HG02678 (cell line): ENCODE data around the gene ANK2.

Source experiments
- ATAC-seq: cut with Tn5 transposase; IDR thresholded peaks from one replicate; pipeline ENCODE4 v1.9.1; 2021; ENCODE audit warnings: mild to moderate bottlenecking, moderate library complexity; ENCODE audit not compliant: unreplicated experiment

The ANK2 gene

DNA sequence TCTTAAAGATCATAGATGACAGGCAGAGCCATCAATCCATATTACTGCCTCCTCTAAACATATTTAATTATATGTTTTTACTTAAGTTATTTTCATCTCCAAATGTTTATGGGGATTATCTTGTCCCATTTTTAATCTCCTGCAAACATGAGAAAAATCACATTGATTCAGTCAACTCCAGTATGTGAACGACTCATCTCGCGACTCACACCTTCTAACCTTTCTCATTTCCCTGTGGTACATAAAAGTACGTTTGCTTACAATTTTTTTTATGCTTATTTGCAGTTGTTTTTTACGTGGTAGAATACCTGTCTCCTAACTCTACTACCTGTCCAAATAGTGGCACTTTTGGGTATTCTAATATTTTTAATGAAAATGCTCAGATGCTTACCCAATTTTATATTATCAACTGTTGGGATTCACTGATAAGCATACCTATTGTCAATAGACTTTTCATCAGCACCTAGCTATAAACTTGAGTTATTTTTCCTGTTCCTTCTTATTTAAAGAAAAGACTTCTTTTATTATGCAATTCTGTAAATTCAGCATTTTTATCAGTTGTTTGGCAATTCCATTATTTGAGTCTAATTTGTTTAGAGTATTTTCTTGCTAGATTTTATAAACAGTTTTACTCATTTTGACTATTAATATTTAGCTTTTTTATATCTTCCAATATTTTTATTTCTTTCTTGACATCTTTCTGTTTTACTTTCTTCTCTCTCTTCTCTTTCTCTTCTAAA is 276.6 kb downstream of the ANK2 start:
- ATAC-seq = no peak

- no peak for ATAC-seq
These were observed 278.0 kb downstream of the ANK2 start for GRCh38 chr4:113327494-113327893.

DNA sequence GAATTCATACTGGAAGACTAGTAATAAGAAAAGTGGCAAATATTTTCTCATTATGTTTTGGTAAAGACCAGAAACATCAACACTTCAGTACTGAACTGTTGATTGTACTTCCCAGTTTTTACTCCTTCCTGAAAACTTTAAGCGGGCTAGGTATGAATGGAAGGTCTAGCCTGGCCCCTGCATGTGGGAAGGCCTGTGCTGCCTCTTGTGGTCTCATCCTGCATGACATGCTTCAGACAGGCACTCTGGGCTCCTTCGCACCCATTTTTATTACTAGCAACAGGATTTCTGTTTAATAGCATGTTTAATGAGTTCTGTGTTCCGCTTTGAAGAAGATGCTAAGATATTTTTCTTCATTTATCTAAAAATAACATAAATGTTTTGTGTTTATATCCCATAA is 279.1 kb downstream of the ANK2 start:
- ATAC-seq = peak; percentile 70

DNA sequence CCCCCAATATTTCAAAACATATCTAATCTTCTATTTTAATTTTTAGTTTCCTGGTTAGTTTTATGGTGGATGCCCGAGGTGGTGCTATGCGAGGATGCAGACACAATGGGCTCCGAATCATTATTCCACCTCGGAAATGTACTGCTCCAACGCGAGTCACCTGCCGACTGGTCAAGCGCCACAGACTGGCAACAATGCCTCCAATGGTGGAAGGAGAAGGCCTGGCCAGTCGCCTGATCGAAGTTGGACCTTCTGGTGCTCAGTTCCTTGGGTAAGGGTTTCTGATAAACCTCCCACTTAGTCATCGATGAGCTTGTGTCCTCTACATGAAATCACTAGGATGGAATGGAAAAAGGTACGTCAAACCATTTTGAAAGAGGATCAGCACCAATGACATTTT is 280.7 kb downstream of the ANK2 start:
- no peak for ATAC-seq

DNA sequence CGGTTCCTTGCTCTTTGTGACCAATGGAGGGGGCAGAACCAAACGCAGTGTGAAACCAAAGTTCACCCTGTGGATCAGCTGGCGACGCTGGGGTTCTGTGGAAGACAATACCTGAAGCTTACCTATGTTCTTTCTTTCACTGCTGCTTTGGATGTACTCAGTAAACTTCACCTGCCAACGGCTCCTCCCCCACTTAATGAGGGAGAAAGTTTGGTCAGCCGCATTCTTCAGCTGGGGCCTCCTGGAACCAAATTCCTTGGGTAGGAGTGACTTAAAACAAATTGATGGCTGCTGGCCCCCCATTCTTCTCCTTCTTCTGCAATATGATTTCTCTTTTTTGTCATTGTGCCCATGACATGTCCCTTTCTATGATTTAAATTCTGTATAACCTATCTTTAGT is 282.4 kb downstream of the ANK2 start:
- ATAC-seq = no peak

DNA sequence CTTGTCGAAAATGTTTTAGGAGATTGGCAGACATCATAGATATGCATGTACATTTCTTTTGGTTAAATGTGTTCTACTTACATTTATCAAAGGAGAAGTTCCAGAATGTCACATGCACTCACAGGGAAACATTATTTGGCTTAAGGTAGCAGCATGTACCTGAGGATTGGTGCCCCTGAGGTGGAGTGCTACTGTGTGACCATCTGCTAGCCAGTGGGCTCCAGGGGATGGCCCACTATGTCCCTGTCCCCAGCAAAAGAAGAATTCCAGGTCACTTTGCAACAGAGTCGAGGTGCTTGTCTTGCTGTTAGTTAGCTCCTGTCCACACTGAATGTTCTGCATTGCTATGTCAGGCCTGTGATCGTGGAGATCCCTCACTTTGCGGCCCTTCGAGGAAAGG is 283.2 kb downstream of the ANK2 start:
- no peak for ATAC-seq

DNA sequence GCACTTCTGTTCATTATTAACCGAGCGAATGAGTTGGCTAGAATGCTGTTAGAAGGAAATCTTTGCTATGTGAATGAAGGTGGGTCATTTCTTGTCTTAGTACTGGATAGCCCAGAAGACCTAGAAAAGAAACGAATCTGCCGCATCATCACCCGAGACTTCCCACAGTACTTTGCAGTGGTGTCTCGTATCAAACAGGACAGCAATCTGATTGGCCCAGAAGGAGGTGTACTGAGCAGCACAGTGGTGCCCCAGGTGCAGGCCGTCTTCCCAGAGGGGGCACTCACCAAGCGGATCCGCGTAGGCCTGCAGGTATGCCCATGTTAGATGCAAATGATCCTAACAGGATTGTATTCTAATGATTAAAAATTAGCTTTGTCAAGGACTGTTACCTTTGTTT is 286.3 kb downstream of the ANK2 start:
- ATAC-seq = no peak

DNA sequence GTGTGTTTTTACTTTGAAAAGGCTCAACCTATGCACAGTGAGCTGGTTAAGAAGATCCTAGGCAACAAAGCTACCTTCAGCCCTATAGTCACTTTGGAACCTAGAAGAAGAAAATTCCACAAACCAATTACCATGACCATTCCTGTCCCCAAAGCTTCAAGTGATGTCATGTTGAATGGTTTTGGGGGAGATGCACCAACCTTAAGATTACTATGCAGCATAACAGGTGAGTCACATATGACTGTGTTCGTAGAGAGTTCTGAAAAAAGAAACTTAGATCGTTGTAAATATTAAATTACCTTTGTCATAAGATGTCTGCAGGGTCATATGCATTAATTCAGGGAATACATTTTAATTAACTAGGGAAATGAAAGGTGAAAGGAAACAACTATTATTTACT is 287.1 kb downstream of the ANK2 start:
- ATAC-seq = no peak

DNA sequence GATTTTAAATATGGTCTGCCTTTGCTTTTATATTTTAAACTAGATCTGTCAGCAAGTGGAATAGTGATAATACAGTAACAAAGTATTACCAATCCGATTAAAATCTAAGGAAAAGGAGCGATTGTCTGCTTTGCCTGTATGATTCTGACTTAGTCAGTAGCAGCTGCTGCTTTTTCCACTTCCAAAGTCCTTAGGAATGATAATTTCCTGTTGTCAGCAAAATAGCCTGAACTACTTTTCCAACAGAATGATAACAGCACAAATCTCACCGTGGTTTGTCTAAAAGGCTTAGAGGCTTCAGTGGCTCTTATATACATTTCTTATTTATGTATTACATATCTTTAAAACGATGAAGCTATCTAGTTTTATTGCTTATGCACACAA is 290.0 kb downstream of the ANK2 start:
- no peak for ATAC-seq

DNA sequence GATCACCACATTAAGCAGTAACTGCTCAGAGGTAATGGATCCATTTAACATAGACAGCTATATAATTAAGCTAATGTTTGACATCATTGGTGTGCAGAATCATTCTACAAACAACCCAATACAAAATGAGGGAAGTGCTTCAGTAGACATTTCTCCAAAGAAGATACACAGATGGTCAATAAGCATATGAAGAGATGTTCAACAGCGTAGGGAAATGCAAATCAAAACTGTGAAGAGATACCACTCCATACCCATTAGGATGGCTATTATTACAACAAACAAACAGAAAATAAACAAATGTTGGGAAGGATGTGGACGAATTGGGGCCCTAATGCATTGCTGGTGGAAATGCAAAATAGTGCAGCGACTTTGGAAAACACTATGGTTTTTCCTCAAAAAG is 294.6 kb downstream of the ANK2 start:
- ATAC-seq = no peak

DNA sequence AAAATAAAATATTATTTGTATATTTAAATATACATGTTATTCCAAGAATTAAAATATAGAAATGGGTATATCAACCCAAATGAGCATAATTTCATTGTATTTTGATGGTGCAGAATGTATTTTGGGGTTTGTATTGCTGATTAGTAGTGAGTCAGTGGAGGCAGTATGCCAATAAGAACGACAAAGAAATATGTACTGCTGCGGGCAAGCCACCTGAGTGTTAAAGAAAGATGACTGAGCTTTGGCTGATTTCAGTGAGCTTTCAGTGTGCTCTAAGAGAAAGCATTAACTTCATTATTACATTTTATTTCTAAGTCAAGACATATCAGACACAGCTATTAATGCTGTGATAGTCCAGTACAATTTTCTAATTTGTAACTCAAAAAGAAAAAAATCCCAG is 297.8 kb downstream of the ANK2 start:
- no peak for ATAC-seq

DNA sequence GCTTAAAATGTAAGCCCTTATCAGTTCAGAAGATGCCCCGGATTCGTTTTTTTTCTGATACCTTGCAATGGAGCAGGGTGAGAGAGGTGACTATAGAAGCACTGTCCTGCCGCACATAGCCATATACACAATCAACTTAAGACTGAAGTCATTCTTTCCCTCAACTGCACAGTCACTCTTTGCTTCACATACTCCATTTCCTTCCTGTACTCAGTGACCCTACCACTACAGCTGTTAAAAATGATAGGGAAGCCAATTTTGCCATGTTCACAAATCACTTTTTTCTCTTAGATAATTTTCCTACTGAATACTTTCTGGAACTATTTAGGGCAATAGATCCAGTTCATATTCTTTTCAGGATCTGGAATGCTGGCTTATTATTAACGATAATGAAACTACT is 300.0 kb downstream of the ANK2 start:
- ATAC-seq = peak; percentile 47

- no peak for ATAC-seq
These were observed 301.1 kb downstream of the ANK2 start for GRCh38 chr4:113350576-113350975.

GRCh38 chr4:113355550-113356371 is 306.3 kb downstream of the ANK2 start:
- peak; percentile 98 for ATAC-seq

GRCh38 chr4:113356453-113356852 is 307.0 kb downstream of the ANK2 start:
- no peak for ATAC-seq

GRCh38 chr4:113358784-113359183 is 309.3 kb downstream of the ANK2 start:
- ATAC-seq = no peak

DNA sequence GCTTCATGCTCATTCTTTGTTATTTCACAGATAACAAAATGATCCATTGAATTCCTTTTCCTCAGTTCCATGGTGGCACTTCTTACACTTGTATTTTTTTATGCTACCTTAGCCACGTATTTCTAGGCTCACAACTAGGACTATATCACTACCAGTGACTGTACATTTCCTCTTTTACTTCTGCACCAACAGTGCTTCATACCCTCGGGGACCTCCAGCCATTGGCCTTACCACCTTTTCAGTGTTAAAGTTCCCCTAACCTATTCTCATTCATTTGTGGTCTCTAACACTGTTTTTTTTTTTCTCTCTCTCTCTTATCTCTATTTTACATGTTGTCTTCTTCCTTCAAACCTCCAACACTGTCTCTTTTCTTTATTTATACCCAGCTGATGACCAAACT is 315.9 kb downstream of the ANK2 start:
- no peak for ATAC-seq

- no peak for ATAC-seq
These were observed 318.6 kb downstream of the ANK2 start for GRCh38 chr4:113368056-113368455.

GRCh38 chr4:113371111-113371510 is 321.7 kb downstream of the ANK2 start:
- ATAC-seq = no peak

DNA sequence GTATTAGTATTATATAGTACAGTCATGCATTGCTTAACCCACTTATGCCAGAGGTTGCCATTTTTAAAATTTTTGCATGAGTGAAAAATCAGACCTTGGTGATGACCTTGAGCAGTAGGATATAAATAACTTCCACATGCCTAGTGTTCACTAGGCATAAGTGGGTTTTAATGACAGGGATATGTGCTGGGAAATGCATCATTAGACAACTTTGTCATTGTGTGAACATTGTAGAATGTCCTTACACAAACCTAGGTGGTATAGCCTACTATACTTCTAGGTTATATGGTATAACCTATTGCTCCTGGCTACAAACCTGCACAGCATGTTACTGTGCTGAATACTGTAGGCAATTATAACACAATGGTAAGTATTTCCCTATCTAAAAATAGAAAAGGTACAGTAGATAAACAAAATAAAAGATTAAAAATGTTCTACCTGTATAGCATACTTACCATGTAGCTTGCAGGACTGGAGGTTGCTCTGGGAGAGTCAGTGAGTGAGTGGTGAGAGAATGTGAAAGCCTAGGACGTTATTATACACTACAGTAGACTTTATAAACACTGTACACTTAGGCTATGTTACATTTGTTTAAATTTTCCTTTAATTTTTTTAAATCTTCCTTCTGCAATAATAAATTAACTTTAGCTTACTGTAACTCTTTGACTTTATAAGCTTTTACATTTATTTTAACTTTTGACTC is 326.7 kb downstream of the ANK2 start:
- no peak for ATAC-seq

- ATAC-seq = no peak
These were observed 329.4 kb downstream of the ANK2 start for GRCh38 chr4:113378836-113379235.

GRCh38 chr4:113382704-113383103 is 333.3 kb downstream of the ANK2 start:
- ATAC-seq = no peak
